ENCODE measurements around the gene SLC13A3. TPM values are rescaled to one million over a fixed set of nuclear protein-coding genes. Genes with fewer than 3 reads are reported as not detected.
A peak's percentile ranks its signal among the peaks of the same experiment; 100 is the strongest.

Gene SLC13A3
- polyA plus RNA-seq, 2 of the 4 experiments (the other 2 are of a cell fraction) = 0.19 TPM; not detected in 1

- FAIRE-seq (no peak), ATAC-seq (peak in 1 of 2 experiments; percentile 21; a peak in 1 of 6 replicates), DNase-seq (ENCODE audit: low read depth in 1 of 2, low spot score in 1 of 2) (no peak)
- no peak for TF ChIP-seq POLR2A (IDR thresholded peaks at IDR 0.05; ENCODE audit: low read length)
- TF ChIP-seq FOSL2 (IDR thresholded peaks at IDR 0.05) = no peak
- no peak for TF ChIP-seq FOSL2 (CRISPR knock-in tag; IDR thresholded peaks at IDR 0.05)
- ChIA-PET POLR2A (no interaction called here), CTCF (interaction anchor here (1.2 to 4.1 kb wide), 4 partner anchors 10 to 109 kb away, joined by 5 to 25 read pairs (median 7); no protein-coding TSS in a partner anchor)
- Histone ChIP-seq H3K9me3 (no peaks in the 10 kb centered on the region; the same call in 2 of the 3 replicates), H3K27ac (no peak overlapping the region), H3K4me3 (no peak overlapping the region), H3K4me1 (no peaks in the 10 kb centered on the region), H3K4me2 (no peak overlapping the region)
- 68% methylated on average over 8 of the region's 8 CpGs for WGBS (ENCODE audit: missing lambda C conversion rate)
Measured at GRCh38 chr20:46572153-46572552, 79.1 kb downstream of the SLC13A3 start.

DNA sequence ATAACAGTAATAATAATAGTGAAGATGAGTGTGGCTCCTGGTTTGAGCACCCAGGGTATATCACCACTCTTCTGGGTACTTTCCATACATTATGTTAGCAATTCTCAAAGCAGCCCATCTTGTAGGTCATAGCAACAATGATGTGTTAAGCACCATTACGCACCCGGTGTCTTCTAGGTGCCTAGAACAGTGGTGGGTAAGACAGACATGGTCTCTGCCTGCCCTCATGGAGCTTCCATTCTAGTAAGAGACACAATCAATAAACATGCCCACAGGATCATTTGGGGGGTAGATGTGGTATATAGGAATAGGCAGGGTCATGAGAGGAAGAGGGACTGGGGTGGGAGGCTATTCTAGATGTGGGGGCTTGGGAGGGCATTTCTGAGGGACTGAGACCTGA, 79.8 kb downstream of the SLC13A3 start:
- FAIRE-seq = no peak
- no peaks in the 10 kb centered on the region for H3K4me1 ChIP-seq
- 80% methylated on average over 2 of the region's 2 CpGs for WGBS (ENCODE audit: missing lambda C conversion rate)
- CTCF ChIA-PET = interaction anchor here (2.4 to 4.1 kb wide), 2 partner anchors 10 to 110 kb away, joined by 7 to 25 read pairs; no protein-coding TSS in a partner anchor
- no peak for TF ChIP-seq SREBF2 (IDR thresholded peaks at IDR 0.05)
- TF ChIP-seq ELK1 (IDR thresholded peaks at IDR 0.05; ENCODE audit: low read depth, low read length) = no peak
- TF ChIP-seq SMC3 (IDR thresholded peaks at IDR 0.05) = no peak
- no peak for TF ChIP-seq MYC (IDR thresholded peaks at IDR 0.05; ENCODE audit: borderline replicate concordance, low read length)
- TF ChIP-seq RFX5 (IDR thresholded peaks at IDR 0.05) = no peak
- no peak for TF ChIP-seq CBX2 (IDR thresholded peaks at IDR 0.05; ENCODE audit: borderline replicate concordance, low read depth)
- no peak for TF ChIP-seq HOXA7 (CRISPR knock-in tag; IDR thresholded peaks at IDR 0.05)
- no peak overlapping the region for H3K27ac ChIP-seq
- DNase-seq (ENCODE audit: low read depth in 1 of 2, low spot score in 1 of 2) = no peak
- H3K9me3 ChIP-seq = no peaks in the 10 kb centered on the region; the same call in 2 of the 3 replicates
- POLR2A ChIA-PET = no interaction called here
- H3K4me3 ChIP-seq = no peak overlapping the region
- no peak for ATAC-seq
- no peak overlapping the region for H3K4me2 ChIP-seq

DNA sequence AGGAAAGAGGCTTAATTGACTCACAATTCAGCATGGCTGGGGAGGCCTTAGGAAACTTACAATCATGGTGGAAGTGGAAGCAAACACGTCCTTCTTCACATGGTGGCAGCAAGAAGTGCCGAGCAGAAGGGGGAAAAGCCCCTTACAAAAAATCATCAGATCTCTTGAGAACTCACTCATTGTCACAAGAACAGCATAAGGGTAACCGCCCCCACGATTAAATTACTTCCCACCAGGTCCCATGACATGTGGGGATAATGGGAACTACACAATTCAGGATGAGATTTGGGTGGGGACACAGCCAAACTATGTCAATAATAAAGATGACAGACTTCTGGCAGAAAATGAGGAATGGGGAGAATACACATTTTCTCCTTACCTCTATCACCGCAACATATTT, 80.3 kb downstream of the SLC13A3 start:
- TF ChIP-seq RCOR1 (IDR thresholded peaks at IDR 0.05; ENCODE audit: low read depth, low read length) (no peak), MYC (IDR thresholded peaks at IDR 0.05; ENCODE audit: borderline replicate concordance, low read length) (no peak), SMC3 (IDR thresholded peaks at IDR 0.05) (no peak), HDAC2 (IDR thresholded peaks at IDR 0.05) (no peak), BHLHE40 (IDR thresholded peaks at IDR 0.05; ENCODE audit: low read depth, low read length) (no peak), ZC3H11A (IDR thresholded peaks at IDR 0.05) (no peak), NFE2L2 (conservative IDR thresholded peaks at IDR 0.05; ENCODE audit: low read length) (no peak), JUN (IDR thresholded peaks at IDR 0.05) (no peak), HOXB13 (CRISPR knock-in tag; IDR thresholded peaks at IDR 0.05; ENCODE audit: low read depth) (no peak), POLR2A (IDR thresholded peaks at IDR 0.05; ENCODE audit: low read length) (no peak), HOXB5 (CRISPR knock-in tag; IDR thresholded peaks at IDR 0.05) (no peak), PHF8 (IDR thresholded peaks at IDR 0.05; ENCODE audit: borderline replicate concordance, low read depth) (no peak), GATA3 (IDR thresholded peaks at IDR 0.05; ENCODE audit: borderline replicate concordance) (no peak), KDM1A (IDR thresholded peaks at IDR 0.05; ENCODE audit: low read depth) (no peak)
- H3K27ac ChIP-seq = no peak overlapping the region
- WGBS (ENCODE audit: missing lambda C conversion rate) = 39% methylated on average over 5 of the region's 5 CpGs
- FAIRE-seq = no peak
- DNase-seq (ENCODE audit: low read depth in 1 of 2, low spot score in 1 of 2) = no peak
- no peak overlapping the region for H3K4me2 ChIP-seq
- H3K4me3 ChIP-seq = no peak overlapping the region
- H3K9me3 ChIP-seq = no peaks in the 10 kb centered on the region; the same call in 2 of the 3 replicates
- no peaks in the 10 kb centered on the region for H3K4me1 ChIP-seq
- POLR2A ChIA-PET = no interaction called here
- no peak for ATAC-seq
- CTCF ChIA-PET = interaction anchor here (4.1 kb wide), 1 partner anchor 9 kb away, joined by 25 read pairs; no protein-coding TSS in a partner anchor

DNA sequence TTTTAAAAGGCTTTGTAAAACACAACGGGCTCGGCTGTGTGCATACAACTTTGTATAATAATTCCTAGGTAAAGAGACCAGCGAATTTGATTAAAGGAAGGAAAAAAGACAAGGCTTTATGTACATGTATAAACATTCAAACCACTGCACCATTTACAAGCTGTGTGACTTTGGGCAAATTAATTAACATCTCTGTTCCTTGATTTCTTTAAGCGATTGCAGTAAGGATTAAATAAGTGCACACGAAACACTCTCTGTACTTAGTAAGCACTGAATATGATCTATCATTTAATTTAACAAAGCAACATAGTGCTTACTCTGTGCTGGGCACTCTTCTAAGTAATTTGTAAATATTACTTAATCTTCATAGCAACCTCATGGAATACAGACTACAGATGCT, 81.3 kb downstream of the SLC13A3 start:
- TF ChIP-seq HEYL (CRISPR knock-in tag; IDR thresholded peaks at IDR 0.05) = no peak
- no peak for TF ChIP-seq POLR2AphosphoS2 (conservative IDR thresholded peaks at IDR 0.05; ENCODE audit: low read length)
- TF ChIP-seq MAFK (IDR thresholded peaks at IDR 0.05; ENCODE audit: partially characterized antibody) = no peak
- TF ChIP-seq RFX5 (IDR thresholded peaks at IDR 0.05) = no peak
- no peak for TF ChIP-seq HOXB13 (CRISPR knock-in tag; IDR thresholded peaks at IDR 0.05; ENCODE audit: low read depth)
- TF ChIP-seq ZNF302 (CRISPR knock-in tag; IDR thresholded peaks at IDR 0.05) = no peak
- TF ChIP-seq EHF (CRISPR knock-in tag; IDR thresholded peaks at IDR 0.05) = no peak
- FAIRE-seq (no peak), DNase-seq (ENCODE audit: low read depth in 1 of 2, low spot score in 1 of 2) (no peak), ATAC-seq (no peak)
- ChIA-PET POLR2A (no interaction called here), CTCF (no interaction called here)
- Histone ChIP-seq H3K4me2 (no peak overlapping the region), H3K9me3 (no peaks in the 10 kb centered on the region; the same call in 2 of the 3 replicates), H3K27ac (no peak overlapping the region), H3K4me1 (no peaks in the 10 kb centered on the region), H3K4me3 (no peak overlapping the region)
- WGBS (ENCODE audit: missing lambda C conversion rate) = 26% methylated on average over 5 of the region's 5 CpGs
